Measurements from ENCODE around the gene VWF. TPM values are rescaled to one million over a fixed set of nuclear protein-coding genes. Genes with fewer than 3 reads are reported as not detected.

VWF gene
- total RNA-seq, 1 experiment from 2014 or later, result 0.48 TPM

DNA sequence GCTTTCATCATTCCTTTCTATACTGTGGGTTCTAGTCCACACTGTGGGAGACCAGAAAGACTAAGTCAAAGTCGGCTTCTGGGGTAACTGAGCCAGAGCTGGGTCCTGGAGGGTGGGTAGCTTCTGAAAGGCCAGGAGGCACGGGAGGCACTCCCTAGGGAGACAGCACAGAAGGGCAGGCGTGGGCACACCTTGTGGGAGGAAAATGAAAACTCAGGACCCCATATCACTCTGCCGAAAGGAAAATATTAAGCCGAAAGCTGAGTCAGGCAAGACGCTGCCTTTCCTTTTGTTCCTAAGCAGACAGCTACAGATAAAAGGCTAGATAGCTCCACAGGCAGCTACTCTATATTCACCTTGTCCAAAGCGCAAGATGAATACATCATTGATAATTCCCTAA lies 200.1 kb downstream of the VWF start:
- Histone ChIP-seq H4K20me1 (ENCODE audit: insufficient read depth) (no peaks in the 10 kb centered on the region), H3K9me2 (ENCODE audit: insufficient read depth) (no peaks in the 10 kb centered on the region), H3K79me2 (ENCODE audit: low read depth) (no peaks in the 10 kb centered on the region), H3K27me3 (ENCODE audit: insufficient read depth, low read depth) (peaks cover 82% of the 10 kb centered on the region), H3K36me3 (ENCODE audit: low read depth) (no peaks in the 10 kb centered on the region), H3K4me2 (no peak overlapping the region), H2AFZ (no peak overlapping the region), H3F3A (ENCODE audit: insufficient read depth, low read depth) (no peaks in the 10 kb centered on the region), H3K4me3 (no peak overlapping the region), H3K4me1 (replicated peaks; ENCODE audit: insufficient read depth) (no peaks in the 10 kb centered on the region), H3K9me3 (ENCODE audit: insufficient read depth, low read depth) (no peaks in the 10 kb centered on the region), H3K27ac (no peak overlapping the region)
- no TSS peak for BruUV-seq (replicated peaks)
- DNase-seq, result no peak
- ChIA-PET POLR2A (ENCODE audit: unreplicated experiment) (interaction anchor here (0.8 kb wide), 1 partner anchor 18 kb away, joined by 6 read pairs; no protein-coding TSS in a partner anchor), CTCF (no interaction called here)
- intact Hi-C loops (cut with micrococcal nuclease; ENCODE audit: unreplicated experiment), result no loop called here
- no peak for TF ChIP-seq CTCF (conservative IDR thresholded peaks at IDR 0.05)
- no peak for TF ChIP-seq EZH2 (IDR thresholded peaks at IDR 0.05; ENCODE audit: low read depth)

DNA sequence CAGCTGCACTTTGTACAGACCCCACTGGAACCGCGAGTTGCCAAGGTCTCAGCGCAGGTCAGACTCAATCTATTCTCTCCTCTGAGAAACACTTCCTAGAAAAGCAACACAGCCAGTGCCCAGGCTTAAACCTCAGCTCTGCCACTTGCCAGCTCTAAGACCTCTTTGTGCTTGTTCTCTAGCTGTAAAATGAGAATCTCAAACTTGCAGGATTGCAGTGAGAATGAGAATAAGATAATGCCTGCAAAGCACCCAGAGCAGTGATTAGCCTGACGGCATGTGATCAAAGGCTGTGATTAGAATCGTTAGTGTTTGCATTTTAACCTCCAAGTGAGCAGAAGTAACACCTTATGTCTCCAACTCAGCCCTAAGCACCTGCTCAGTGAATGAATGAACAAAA lies 200.7 kb downstream of the VWF start:
- CTCF ChIA-PET, result no interaction called here
- no peaks in the 10 kb centered on the region for H3K36me3 ChIP-seq (ENCODE audit: low read depth)
- no peaks in the 10 kb centered on the region for H3K9me3 ChIP-seq (ENCODE audit: insufficient read depth, low read depth)
- no peak for TF ChIP-seq CTCF (conservative IDR thresholded peaks at IDR 0.05)
- TF ChIP-seq EZH2 (IDR thresholded peaks at IDR 0.05; ENCODE audit: low read depth), result no peak
- H3K27me3 ChIP-seq (ENCODE audit: insufficient read depth, low read depth), result peaks cover 85% of the 10 kb centered on the region
- intact Hi-C loops (cut with micrococcal nuclease; ENCODE audit: unreplicated experiment), result no loop called here
- no TSS peak for BruUV-seq (replicated peaks)
- H3K27ac ChIP-seq, result no peak overlapping the region
- DNase-seq, result no peak
- H3K4me3 ChIP-seq, result no peak overlapping the region
- no peaks in the 10 kb centered on the region for H3F3A ChIP-seq (ENCODE audit: insufficient read depth, low read depth)
- POLR2A ChIA-PET (ENCODE audit: unreplicated experiment), result interaction anchor here (0.8 kb wide), 1 partner anchor 18 kb away, joined by 6 read pairs; no protein-coding TSS in a partner anchor
- no peaks in the 10 kb centered on the region for H3K4me1 ChIP-seq (replicated peaks; ENCODE audit: insufficient read depth)
- no peak overlapping the region for H2AFZ ChIP-seq
- H3K9me2 ChIP-seq (ENCODE audit: insufficient read depth), result no peaks in the 10 kb centered on the region
- H3K4me2 ChIP-seq, result no peak overlapping the region
- H3K79me2 ChIP-seq (ENCODE audit: low read depth), result no peaks in the 10 kb centered on the region
- no peaks in the 10 kb centered on the region for H4K20me1 ChIP-seq (ENCODE audit: insufficient read depth)

DNA sequence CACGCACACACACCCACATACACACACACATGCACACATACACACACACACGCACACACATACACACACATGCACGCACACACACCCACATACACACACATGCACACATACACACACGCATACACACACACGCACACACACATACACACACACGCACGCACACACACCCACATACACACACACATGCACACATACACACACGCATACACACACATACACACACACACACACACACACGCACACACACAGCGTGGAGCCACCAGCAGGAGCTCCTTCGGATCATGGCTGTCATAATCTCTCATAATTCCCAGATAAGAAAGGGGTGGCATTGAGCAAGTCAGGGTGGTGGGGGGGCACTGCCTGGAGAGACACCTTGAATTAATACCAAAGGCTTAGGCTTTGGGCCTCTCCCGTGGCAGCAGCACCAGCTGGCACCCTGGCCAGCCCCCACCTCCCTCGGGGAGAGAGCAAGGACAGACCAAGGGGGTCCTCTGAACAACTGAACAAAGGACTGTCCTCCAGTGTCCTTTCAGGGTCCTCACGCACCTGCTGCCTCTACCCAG lies 201.3 kb downstream of the VWF start:
- Histone ChIP-seq H3F3A (ENCODE audit: insufficient read depth, low read depth) (no peaks in the 10 kb centered on the region), H3K9me2 (ENCODE audit: insufficient read depth) (no peaks in the 10 kb centered on the region), H3K4me1 (replicated peaks; ENCODE audit: insufficient read depth) (no peaks in the 10 kb centered on the region), H3K36me3 (ENCODE audit: low read depth) (no peaks in the 10 kb centered on the region), H3K27ac (no peak overlapping the region), H3K4me2 (no peak overlapping the region), H3K27me3 (ENCODE audit: insufficient read depth, low read depth) (peaks cover 91% of the 10 kb centered on the region), H3K9me3 (ENCODE audit: insufficient read depth, low read depth) (no peaks in the 10 kb centered on the region), H2AFZ (no peak overlapping the region), H3K79me2 (ENCODE audit: low read depth) (no peaks in the 10 kb centered on the region), H4K20me1 (ENCODE audit: insufficient read depth) (no peaks in the 10 kb centered on the region), H3K4me3 (no peak overlapping the region)
- intact Hi-C loops (cut with micrococcal nuclease; ENCODE audit: unreplicated experiment), result no loop called here
- BruUV-seq (replicated peaks), result no TSS peak
- TF ChIP-seq CTCF (conservative IDR thresholded peaks at IDR 0.05), result no peak
- TF ChIP-seq EZH2 (IDR thresholded peaks at IDR 0.05; ENCODE audit: low read depth), result no peak
- ChIA-PET CTCF (interaction anchor here (0.6 kb wide), 1 partner anchor 176 kb away, joined by 4 read pairs; no protein-coding TSS in a partner anchor), POLR2A (ENCODE audit: unreplicated experiment) (no interaction called here)
- DNase-seq, result no peak

Data from PC-9 (cell line).